HL-60 (cell line): Measurements from ENCODE around the gene NFE2L2.

Source experiments
- CTCF ChIP-seq: IDR thresholded peaks from one replicate; pipeline ENCODE4 v1.5.1; 2011; ENCODE audit warnings: low read length, control low read depth, inconsistent platforms; ENCODE audit not compliant: insufficient read depth
- GABPA ChIP-seq: IDR thresholded peaks from 2 replicates; pipeline ENCODE4 v1.6.1; 2012; ENCODE audit warnings: low read depth
- POLR2AphosphoS5 ChIP-seq: IDR thresholded peaks from 2 replicates; pipeline ENCODE4 v1.6.1; 2012; ENCODE audit warnings: low read depth
- REST ChIP-seq: IDR thresholded peaks from 2 replicates; pipeline ENCODE4 v1.6.1; 2012; ENCODE audit warnings: low read depth; ENCODE audit not compliant: insufficient replicate concordance
- SPI1 ChIP-seq: IDR thresholded peaks from 2 replicates; pipeline ENCODE4 v1.6.1; 2012; ENCODE audit warnings: low read depth, mild to moderate bottlenecking, borderline replicate concordance

GRCh38 chr2:177242121-177242987, 22.2 kb downstream of the NFE2L2 start:
- TF ChIP-seq REST (no peak), CTCF (no peak), GABPA (no peak), POLR2AphosphoS5 (no peak), SPI1 (no peak)
